T47D (cell line): Measurements from ENCODE around the gene SMC1A.
"Not testable (repeated sequence)": the region's sequence is repeated elsewhere in the genome, so short reads cannot be mapped to it uniquely, and the experiment has no call there.

ENCODE experiments used
- DNase-seq, 2 experiments: peaks; one replicate each; pipeline versions ENCODE4 v3.0.0 to v3.0.0-alpha.2; 2011 to 2012; ENCODE audit warnings: low read depth in 1 of 2, low spot score in 1 of 2
- JUND ChIP-seq: IDR thresholded peaks from 2 replicates; pipeline ENCODE4 v1.6.1; 2012; ENCODE audit warnings: low read depth
- in situ Hi-C: cut with HindIII; loops from 2 replicates; pipeline ENCODE4 v1.10.0; 2016; ENCODE audit warnings: low sequenced_read_pairs, low pct_unique_long_range_greater_than_20kb

SMC1A gene

DNA sequence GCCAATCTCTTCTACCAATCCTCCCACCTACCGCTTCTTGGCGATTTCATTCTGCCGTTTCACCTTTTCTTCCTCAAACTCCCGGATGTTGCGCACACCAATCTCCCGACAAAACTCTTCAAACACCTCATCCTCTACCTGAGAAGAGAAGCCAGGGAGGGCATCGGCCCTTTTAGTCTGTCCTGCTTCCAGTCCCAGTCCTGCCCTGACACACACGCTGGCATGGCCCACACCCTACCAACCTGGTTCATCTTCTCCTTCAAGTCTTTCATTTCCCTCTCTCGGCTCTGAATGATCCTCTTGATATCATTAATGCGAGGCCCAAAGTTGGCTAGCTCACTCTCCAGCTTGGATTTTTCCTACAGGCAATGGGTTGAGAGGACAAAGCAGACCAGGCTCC, 18.9 kb downstream of the SMC1A start:
- no peak for DNase-seq
- TF ChIP-seq JUND: no peak
- in situ Hi-C loops: no loop called here

GRCh38 chrX:53398216-53398615, 24.2 kb downstream of the SMC1A start:
- TF ChIP-seq JUND: no peak
- no peak for DNase-seq
- in situ Hi-C loops: no loop called here

GRCh38 chrX:53395605-53396298, 26.7 kb downstream of the SMC1A start:
- in situ Hi-C loops: no loop called here
- no peak for DNase-seq
- no peak for TF ChIP-seq JUND

GRCh38 chrX:53383376-53384076, 38.9 kb downstream of the SMC1A start:
- TF ChIP-seq JUND: no peak
- in situ Hi-C loops: no loop called here
- DNase-seq: peak in 1 of 2 experiments; percentile 13

GRCh38 chrX:53379747-53380146, 42.7 kb downstream of the SMC1A start:
- no peak for TF ChIP-seq JUND
- DNase-seq: no peak
- in situ Hi-C loops: no loop called here

GRCh38 chrX:53379008-53379710, 43.3 kb downstream of the SMC1A start:
- DNase-seq: no peak
- in situ Hi-C loops: no loop called here
- TF ChIP-seq JUND: no peak

GRCh38 chrX:53377464-53377863, 45.0 kb downstream of the SMC1A start:
- DNase-seq: no peak
- in situ Hi-C loops: no loop called here
- TF ChIP-seq JUND: no peak

GRCh38 chrX:53376888-53377287, 45.6 kb downstream of the SMC1A start:
- no peak for TF ChIP-seq JUND
- peak in 1 of 2 experiments; percentile 13 for DNase-seq
- in situ Hi-C loops: no loop called here

GRCh38 chrX:53374923-53375322, 47.5 kb downstream of the SMC1A start:
- DNase-seq: no peak
- TF ChIP-seq JUND: no peak
- in situ Hi-C loops: no loop called here

GRCh38 chrX:53374222-53374820, 48.1 kb downstream of the SMC1A start:
- DNase-seq: no peak
- no peak for TF ChIP-seq JUND
- in situ Hi-C loops: no loop called here

DNA sequence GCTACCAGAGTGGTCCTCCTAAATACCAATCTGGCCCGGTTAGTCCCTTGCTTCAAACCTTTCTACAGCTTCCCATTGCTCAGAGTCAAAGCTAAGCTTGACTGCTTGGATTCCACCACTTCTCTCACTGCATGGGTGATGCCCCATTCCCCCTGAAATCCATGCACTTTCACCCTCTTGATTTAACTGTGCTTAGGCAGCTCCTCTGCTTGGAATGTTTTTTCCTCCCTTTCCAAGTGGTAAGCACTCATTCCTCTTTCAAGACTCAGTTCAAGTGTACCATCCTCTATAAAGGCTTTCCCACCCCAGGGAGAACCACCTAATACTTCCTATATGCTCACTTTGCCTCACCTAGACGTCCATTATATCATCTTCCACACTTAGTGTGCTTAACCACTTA, 49.1 kb downstream of the SMC1A start:
- TF ChIP-seq JUND: no peak
- in situ Hi-C loops: no loop called here
- no peak for DNase-seq

- in situ Hi-C loops, DNase-seq: not testable (repeated sequence)
These were observed 56.0 kb downstream of the SMC1A start for GRCh38 chrX:53366454-53366853.

DNA sequence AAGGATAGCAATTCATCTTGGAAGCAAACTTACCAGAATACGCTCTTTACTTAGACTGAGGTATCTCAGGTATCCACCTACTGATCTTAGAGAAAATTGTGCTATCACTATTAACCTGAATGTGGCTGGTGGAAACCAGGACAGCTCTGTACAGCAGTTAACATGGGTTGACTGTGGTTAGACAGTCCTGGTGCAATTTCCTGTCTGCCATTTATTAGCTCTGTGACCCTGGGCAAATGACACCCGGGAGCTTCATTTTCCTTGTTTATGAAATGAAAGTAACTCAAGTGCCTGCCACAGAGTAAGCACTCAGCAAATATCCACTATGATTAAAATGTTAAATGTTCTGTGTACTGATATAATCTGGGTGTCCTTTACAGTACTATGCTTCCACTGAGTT, 60.0 kb downstream of the SMC1A start:
- DNase-seq: peak in 1 of 2 experiments; percentile 27
- in situ Hi-C loops: no loop called here
- TF ChIP-seq JUND: no peak
